GM12878 (cell line): ENCODE results near the gene TBC1D1.

Experiments
- BACH1 ChIP-seq: fragments of 450-650 bp; IDR thresholded peaks from 2 replicates; pipeline ENCODE4 v1.6.1; 2017; ENCODE audit warnings: mild to moderate bottlenecking, borderline replicate concordance
- EZH2 ChIP-seq: IDR thresholded peaks from 2 replicates; pipeline ENCODE4 v1.6.1; 2012; ENCODE audit warnings: low read depth, mild to moderate bottlenecking, control low read depth, inconsistent platforms, low read length, borderline replicate concordance; ENCODE audit not compliant: control insufficient read depth
- HDAC2 ChIP-seq: fragments of 200-600 bp; sonication (generic); IDR thresholded peaks from 2 replicates; pipeline ENCODE4 v1.6.1; 2017
- IKZF1 ChIP-seq: fragments of 450-650 bp; conservative IDR thresholded peaks from 2 replicates; pipeline ENCODE4 v1.6.1; 2017; ENCODE audit warnings: antibody characterized with exemption, mild to moderate bottlenecking
- NFYB ChIP-seq: IDR thresholded peaks from 2 replicates; pipeline ENCODE4 v1.6.1; 2011; ENCODE audit warnings: low read depth, mild to moderate bottlenecking, low read length, improper control_type of control experiment, moderate library complexity; ENCODE audit not compliant: insufficient read depth
- POLR2AphosphoS5 ChIP-seq: IDR thresholded peaks from 2 replicates; pipeline ENCODE4 v1.6.1; 2011; ENCODE audit warnings: mild to moderate bottlenecking, low read length, inconsistent platforms
- TCF7 ChIP-seq: IDR thresholded peaks from 2 replicates; pipeline ENCODE4 v1.6.1; 2014; ENCODE audit warnings: antibody characterized with exemption, borderline replicate concordance
- YY1 ChIP-seq: IDR thresholded peaks from 2 replicates; pipeline ENCODE4 v1.6.1; 2011; ENCODE audit warnings: low read depth, mild to moderate bottlenecking, low read length
- ZNF207 ChIP-seq: fragments of 450-650 bp; IDR thresholded peaks from 2 replicates; pipeline ENCODE4 v1.6.1; 2014; ENCODE audit warnings: antibody characterized with exemption, mild to moderate bottlenecking, borderline replicate concordance
- ZSCAN29 ChIP-seq: fragments of 450-650 bp; IDR thresholded peaks from 2 replicates; pipeline ENCODE4 v1.6.1; 2017; ENCODE audit warnings: mild to moderate bottlenecking, moderate library complexity
- TF ChIP-seq, protein P1 (sequence below): IDR thresholded peaks from 2 replicates; pipeline ENCODE4 v1.6.1; 2012; ENCODE audit warnings: mild to moderate bottlenecking, low read depth, low read length
- TF ChIP-seq, protein P2 (sequence below), 3 experiments: IDR thresholded peaks in 2 of 3; conservative IDR thresholded peaks in 1 of 3; 2 replicates each; pipeline ENCODE4 v1.5.1; 2011; ENCODE audit warnings: low read depth in 3 of 3, low read length in 3 of 3, mild to moderate bottlenecking in 3 of 3, control low read depth in 2 of 3, moderate library complexity in 2 of 3, inconsistent platforms in 1 of 3, mixed read lengths in 1 of 3; ENCODE audit not compliant: control insufficient read depth in 2 of 3, insufficient read depth in 1 of 3; ENCODE audit errors: extremely low read depth in 1 of 3
- TF ChIP-seq, protein P3 (sequence below): IDR thresholded peaks from 2 replicates; pipeline ENCODE4 v1.6.1; 2011; ENCODE audit warnings: borderline replicate concordance, low read depth, mild to moderate bottlenecking, moderate library complexity, mixed read lengths, low read length; ENCODE audit not compliant: insufficient read depth; ENCODE audit errors: extremely low read length

DNA sequence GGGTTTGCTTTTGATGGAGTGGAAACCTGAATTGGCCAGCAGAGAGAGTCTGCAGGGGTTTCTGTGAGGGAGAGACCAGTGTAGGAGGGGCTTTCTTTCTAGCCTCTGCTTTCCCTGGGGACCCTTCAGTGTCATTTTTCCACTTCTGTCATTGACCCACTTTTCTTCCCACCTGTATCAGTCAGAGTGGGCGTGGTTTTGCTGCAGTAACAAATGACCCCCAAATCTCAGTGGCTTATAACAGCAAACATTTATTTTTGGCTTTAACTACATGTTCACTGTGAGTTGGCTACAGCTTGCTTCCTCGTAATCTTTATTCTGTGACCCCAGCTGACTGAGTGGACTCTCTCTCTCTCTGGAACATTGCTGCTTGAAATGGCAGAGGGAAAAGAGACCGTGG, 43.7 kb downstream of the TBC1D1 start:
- TF ChIP-seq ZSCAN29 = no peak
- TF ChIP-seq, protein P1, sequence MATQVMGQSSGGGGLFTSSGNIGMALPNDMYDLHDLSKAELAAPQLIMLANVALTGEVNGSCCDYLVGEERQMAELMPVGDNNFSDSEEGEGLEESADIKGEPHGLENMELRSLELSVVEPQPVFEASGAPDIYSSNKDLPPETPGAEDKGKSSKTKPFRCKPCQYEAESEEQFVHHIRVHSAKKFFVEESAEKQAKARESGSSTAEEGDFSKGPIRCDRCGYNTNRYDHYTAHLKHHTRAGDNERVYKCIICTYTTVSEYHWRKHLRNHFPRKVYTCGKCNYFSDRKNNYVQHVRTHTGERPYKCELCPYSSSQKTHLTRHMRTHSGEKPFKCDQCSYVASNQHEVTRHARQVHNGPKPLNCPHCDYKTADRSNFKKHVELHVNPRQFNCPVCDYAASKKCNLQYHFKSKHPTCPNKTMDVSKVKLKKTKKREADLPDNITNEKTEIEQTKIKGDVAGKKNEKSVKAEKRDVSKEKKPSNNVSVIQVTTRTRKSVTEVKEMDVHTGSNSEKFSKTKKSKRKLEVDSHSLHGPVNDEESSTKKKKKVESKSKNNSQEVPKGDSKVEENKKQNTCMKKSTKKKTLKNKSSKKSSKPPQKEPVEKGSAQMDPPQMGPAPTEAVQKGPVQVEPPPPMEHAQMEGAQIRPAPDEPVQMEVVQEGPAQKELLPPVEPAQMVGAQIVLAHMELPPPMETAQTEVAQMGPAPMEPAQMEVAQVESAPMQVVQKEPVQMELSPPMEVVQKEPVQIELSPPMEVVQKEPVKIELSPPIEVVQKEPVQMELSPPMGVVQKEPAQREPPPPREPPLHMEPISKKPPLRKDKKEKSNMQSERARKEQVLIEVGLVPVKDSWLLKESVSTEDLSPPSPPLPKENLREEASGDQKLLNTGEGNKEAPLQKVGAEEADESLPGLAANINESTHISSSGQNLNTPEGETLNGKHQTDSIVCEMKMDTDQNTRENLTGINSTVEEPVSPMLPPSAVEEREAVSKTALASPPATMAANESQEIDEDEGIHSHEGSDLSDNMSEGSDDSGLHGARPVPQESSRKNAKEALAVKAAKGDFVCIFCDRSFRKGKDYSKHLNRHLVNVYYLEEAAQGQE = no peak
- TF ChIP-seq, protein P2, sequence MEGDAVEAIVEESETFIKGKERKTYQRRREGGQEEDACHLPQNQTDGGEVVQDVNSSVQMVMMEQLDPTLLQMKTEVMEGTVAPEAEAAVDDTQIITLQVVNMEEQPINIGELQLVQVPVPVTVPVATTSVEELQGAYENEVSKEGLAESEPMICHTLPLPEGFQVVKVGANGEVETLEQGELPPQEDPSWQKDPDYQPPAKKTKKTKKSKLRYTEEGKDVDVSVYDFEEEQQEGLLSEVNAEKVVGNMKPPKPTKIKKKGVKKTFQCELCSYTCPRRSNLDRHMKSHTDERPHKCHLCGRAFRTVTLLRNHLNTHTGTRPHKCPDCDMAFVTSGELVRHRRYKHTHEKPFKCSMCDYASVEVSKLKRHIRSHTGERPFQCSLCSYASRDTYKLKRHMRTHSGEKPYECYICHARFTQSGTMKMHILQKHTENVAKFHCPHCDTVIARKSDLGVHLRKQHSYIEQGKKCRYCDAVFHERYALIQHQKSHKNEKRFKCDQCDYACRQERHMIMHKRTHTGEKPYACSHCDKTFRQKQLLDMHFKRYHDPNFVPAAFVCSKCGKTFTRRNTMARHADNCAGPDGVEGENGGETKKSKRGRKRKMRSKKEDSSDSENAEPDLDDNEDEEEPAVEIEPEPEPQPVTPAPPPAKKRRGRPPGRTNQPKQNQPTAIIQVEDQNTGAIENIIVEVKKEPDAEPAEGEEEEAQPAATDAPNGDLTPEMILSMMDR (IDR thresholded peaks at IDR 0.05 in 2 of 3, conservative IDR thresholded peaks at IDR 0.05 in 1 of 3; ENCODE audit: control insufficient read depth in 2 of 3, extremely low read depth in 1 of 3, insufficient read depth in 1 of 3, low read depth in 3 of 3, low read length in 3 of 3) = no peak
- no peak for TF ChIP-seq IKZF1
- no peak for TF ChIP-seq ZNF207
- TF ChIP-seq BACH1 = no peak
- no peak for TF ChIP-seq HDAC2
- TF ChIP-seq EZH2 = no peak
- TF ChIP-seq TCF7 = no peak
- TF ChIP-seq, protein P3, sequence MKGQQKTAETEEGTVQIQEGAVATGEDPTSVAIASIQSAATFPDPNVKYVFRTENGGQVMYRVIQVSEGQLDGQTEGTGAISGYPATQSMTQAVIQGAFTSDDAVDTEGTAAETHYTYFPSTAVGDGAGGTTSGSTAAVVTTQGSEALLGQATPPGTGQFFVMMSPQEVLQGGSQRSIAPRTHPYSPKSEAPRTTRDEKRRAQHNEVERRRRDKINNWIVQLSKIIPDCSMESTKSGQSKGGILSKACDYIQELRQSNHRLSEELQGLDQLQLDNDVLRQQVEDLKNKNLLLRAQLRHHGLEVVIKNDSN = no peak
- TF ChIP-seq YY1 = no peak
- TF ChIP-seq NFYB = no peak
- TF ChIP-seq POLR2AphosphoS5 = no peak
